Common myeloid progenitor, CD34-positive (primary cell): ENCODE measurements around the gene PYDC1.

Source experiments
- CTCF ChIA-PET: fragments of 350-600 bp; sonication (Branson Sonifier 250); formaldehyde crosslinking; loops from one replicate; lab custom pipeline; 2021; ENCODE audit warnings: antibody characterized with exemption; lab: Charles Lee
- POLR2A ChIA-PET: fragments of 350-600 bp; sonication (Branson Sonifier 250); formaldehyde crosslinking; loops from one replicate; lab custom pipeline; 2021; ENCODE audit warnings: antibody characterized with exemption; lab: Charles Lee
- DNase-seq, 3 donors: peaks; one replicate each; pipeline versions ENCODE4 v3.0.0 to v3.0.0-alpha.2; 2013
- H3K27ac ChIP-seq, 2 experiments: 1 replicate in 1 of 2; 2 replicates in 1 of 2; pipeline ENCODE4 v1.7.0; 2013; ENCODE audit warnings: inconsistent platforms in 2 of 2, low read length in 2 of 2, mild to moderate bottlenecking in 2 of 2, low read depth in 1 of 2, moderate library complexity in 1 of 2; ENCODE audit not compliant: severe bottlenecking in 2 of 2, insufficient read depth in 1 of 2, poor library complexity in 1 of 2
- H3K27me3 ChIP-seq, 5 experiments: replicated peaks in 2 of 5; 1 replicate in 3 of 5; 2 replicates in 2 of 5; pipeline versions ENCODE4 v1.6.1 to v1.7.0; 2013; ENCODE audit warnings: low read length in 4 of 5, mild to moderate bottlenecking in 2 of 5, moderate library complexity in 2 of 5, inconsistent platforms in 1 of 5; ENCODE audit not compliant: insufficient read depth in 5 of 5, control insufficient read depth in 4 of 5
- H3K36me3 ChIP-seq, 4 experiments: 1 replicate in 2 of 4; 2 replicates in 2 of 4; pipeline versions ENCODE4 v1.6.1 to v1.7.0; 2013; ENCODE audit warnings: low read length in 3 of 4, control low read depth in 1 of 4, mild to moderate bottlenecking in 1 of 4; ENCODE audit not compliant: control insufficient read depth in 4 of 4, insufficient read depth in 4 of 4
- H3K4me1 ChIP-seq, 4 experiments: 1 replicate in 3 of 4; 2 replicates in 1 of 4; pipeline versions ENCODE4 v1.6.1 to v1.7.1; 2013; ENCODE audit warnings: low read length in 3 of 4, mild to moderate bottlenecking in 3 of 4, control low read depth in 1 of 4, inconsistent platforms in 1 of 4, moderate library complexity in 1 of 4; ENCODE audit not compliant: control insufficient read depth in 4 of 4, insufficient read depth in 4 of 4; ENCODE audit errors: control extremely low read depth in 1 of 4
- H3K4me3 ChIP-seq, 7 experiments: 1 replicate in 4 of 7; 2 replicates in 3 of 7; pipeline versions ENCODE4 v1.5.1 to v1.7.0; 2013; ENCODE audit warnings: mild to moderate bottlenecking in 7 of 7, low read length in 6 of 7, moderate library complexity in 6 of 7, inconsistent platforms in 2 of 7, low read depth in 2 of 7, control low read depth in 1 of 7; ENCODE audit not compliant: insufficient read depth in 4 of 7, control insufficient read depth in 1 of 7; ENCODE audit errors: extremely low read depth in 1 of 7
- H3K9me3 ChIP-seq, 5 experiments: 1 replicate in 4 of 5; 2 replicates in 1 of 5; pipeline versions ENCODE4 v1.6.1 to v1.7.1; 2013; ENCODE audit warnings: low read length in 4 of 5, mild to moderate bottlenecking in 2 of 5, inconsistent platforms in 1 of 5, low read depth in 1 of 5, moderate library complexity in 1 of 5; ENCODE audit not compliant: control insufficient read depth in 4 of 5, insufficient read depth in 2 of 5; ENCODE audit errors: control extremely low read depth in 1 of 5
- WGBS: methylation state at CpG from one replicate; pipeline ENCODE4 v1.1.5; 2013; ENCODE audit not compliant: insufficient coverage; 5-methylcytosine and 5-hydroxymethylcytosine counted together

The PYDC1 gene

DNA sequence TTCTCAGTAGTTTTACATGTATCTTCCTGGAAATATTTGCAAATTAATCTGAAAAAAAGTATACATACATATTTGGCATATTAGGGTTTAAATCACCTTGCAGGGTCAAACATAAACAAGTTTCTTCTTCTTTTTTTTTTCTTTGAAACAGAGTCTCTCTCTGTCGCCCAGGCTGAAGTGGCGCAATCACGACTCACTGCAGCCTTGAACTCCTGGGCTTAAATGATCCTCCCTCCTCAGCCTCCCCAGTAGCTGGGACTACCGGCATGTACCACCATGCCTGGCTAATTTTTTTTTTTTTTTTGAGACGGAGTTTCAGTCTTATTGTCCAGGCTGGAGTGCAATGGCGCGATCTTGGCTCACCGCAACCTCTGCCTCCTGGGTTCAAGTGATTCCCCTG is 49.6 kb downstream of the PYDC1 start:
- Histone ChIP-seq H3K4me1 (no peaks in the 10 kb centered on the region), H3K36me3 (no peaks in the 10 kb centered on the region), H3K27me3 (no peaks in the 10 kb centered on the region), H3K4me3 (no peak overlapping the region), H3K9me3 (no peaks in the 10 kb centered on the region), H3K27ac (no peak overlapping the region)
- ChIA-PET CTCF (interaction anchor here (0.9 to 4.0 kb wide), 2 partner anchors 10 to 19 kb away, joined by 3 to 17 read pairs; no protein-coding TSS in a partner anchor), POLR2A (no interaction called here)
- DNase-seq: no peak
- WGBS: 78% methylated on average over 4 of the region's 8 CpGs
